SU-DHL-6 (cell line): ENCODE data around the gene NCKAP5.
"Not testable (repeated sequence)": the region's sequence is repeated elsewhere in the genome, so short reads cannot be mapped to it uniquely, and the experiment has no call there.

Source experiments
- EZH2phosphoT487 ChIP-seq: fragments of 200-600 bp; sonication (generic), shearing (Covaris generic); conservative IDR thresholded peaks from 2 replicates; pipeline ENCODE4 v1.6.1; 2018; ENCODE audit warnings: mild to moderate bottlenecking, antibody characterized with exemption, low read length, moderate library complexity, mixed read lengths
- TF ChIP-seq, protein P1 (sequence below): fragments of 200-600 bp; sonication (generic); IDR thresholded peaks from one replicate; pipeline ENCODE4 v1.5.1; 2017; ENCODE audit warnings: antibody characterized with exemption, mild to moderate bottlenecking, low read length, moderate library complexity; ENCODE audit not compliant: insufficient read depth, poor library complexity, severe bottlenecking

DNA sequence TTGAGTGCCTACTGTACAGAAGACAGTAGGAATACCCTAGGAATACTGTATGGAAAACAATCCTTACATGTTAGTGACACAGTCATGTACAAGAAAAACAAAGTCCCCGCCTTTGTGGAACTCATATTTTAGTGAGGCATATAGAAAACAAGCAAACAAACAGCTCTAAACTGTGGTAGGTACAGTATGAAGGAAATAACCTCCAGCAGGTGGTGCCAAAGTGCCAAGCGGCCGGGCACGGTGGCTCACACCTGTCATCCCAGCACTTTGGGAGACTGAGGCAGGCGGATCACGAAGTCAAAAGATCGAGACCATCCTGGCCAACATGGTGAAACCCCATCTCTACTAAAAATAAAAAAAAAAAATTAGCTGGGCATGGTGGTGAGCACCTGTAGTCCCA is 48.6 kb downstream of the NCKAP5 start:
- TF ChIP-seq, protein P1, sequence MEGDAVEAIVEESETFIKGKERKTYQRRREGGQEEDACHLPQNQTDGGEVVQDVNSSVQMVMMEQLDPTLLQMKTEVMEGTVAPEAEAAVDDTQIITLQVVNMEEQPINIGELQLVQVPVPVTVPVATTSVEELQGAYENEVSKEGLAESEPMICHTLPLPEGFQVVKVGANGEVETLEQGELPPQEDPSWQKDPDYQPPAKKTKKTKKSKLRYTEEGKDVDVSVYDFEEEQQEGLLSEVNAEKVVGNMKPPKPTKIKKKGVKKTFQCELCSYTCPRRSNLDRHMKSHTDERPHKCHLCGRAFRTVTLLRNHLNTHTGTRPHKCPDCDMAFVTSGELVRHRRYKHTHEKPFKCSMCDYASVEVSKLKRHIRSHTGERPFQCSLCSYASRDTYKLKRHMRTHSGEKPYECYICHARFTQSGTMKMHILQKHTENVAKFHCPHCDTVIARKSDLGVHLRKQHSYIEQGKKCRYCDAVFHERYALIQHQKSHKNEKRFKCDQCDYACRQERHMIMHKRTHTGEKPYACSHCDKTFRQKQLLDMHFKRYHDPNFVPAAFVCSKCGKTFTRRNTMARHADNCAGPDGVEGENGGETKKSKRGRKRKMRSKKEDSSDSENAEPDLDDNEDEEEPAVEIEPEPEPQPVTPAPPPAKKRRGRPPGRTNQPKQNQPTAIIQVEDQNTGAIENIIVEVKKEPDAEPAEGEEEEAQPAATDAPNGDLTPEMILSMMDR = not testable (repeated sequence)
- not testable (repeated sequence) for TF ChIP-seq EZH2phosphoT487
